Daoy (cell line): ENCODE results near the gene CCDC127. TPM values are rescaled to one million over a fixed set of nuclear protein-coding genes. Genes with fewer than 3 reads are reported as not detected.

Source experiments
- DNase-seq: peaks from one replicate; pipeline ENCODE4 v3.0.0-alpha.2; 2015; ENCODE audit warnings: low read depth
- total RNA-seq: library from RNA; depleted of rRNA; stranded (reverse); fragments of >200 nt; shearing (Covaris generic); gene quantifications from 2 replicates; pipeline ENCODE4 v1.2.3, GENCODE V29; 2014; rRNA removed

Gene CCDC127
- total RNA-seq, 1 experiment from 2014 or later = 4.1 TPM

DNA sequence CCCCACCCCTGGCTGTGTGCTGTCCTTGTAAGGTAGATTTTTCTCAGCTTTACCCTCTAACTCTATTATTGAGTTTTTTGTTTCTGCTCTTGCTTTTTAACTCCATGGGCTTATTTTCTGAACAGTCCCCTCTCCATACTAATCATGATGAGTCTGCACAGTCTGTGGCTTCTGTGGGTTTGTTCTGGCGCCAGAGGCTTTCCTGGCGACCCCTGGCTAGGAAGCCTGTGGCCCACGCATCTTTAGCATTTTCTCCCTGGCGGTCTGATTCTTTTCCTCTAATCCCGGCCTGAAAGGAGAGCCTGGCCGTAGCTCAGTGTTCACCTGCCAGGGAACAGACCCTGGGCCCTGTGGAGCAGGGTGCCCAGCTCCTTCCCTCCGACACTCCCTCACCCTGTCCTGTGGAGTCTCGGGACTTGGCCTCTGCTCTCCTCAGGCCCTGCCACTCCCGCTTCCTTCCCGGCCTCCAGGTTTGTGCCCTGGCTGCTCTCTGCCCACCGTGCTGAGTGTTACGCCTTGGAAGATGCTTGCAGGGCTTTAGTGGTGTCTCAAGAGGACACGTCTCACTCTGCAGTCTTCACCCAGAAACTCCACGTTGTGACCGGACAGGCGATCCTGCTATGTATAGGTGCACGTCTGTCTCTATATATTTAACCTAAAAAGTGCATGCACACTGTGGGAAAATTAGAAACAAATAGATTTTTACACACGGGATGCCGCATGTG, 58.3 kb downstream of the CCDC127 start:
- peak; percentile 87 for DNase-seq

- no peak for DNase-seq
Measured at GRCh38 chr5:158807-159447, 59.0 kb downstream of the CCDC127 start.

DNA sequence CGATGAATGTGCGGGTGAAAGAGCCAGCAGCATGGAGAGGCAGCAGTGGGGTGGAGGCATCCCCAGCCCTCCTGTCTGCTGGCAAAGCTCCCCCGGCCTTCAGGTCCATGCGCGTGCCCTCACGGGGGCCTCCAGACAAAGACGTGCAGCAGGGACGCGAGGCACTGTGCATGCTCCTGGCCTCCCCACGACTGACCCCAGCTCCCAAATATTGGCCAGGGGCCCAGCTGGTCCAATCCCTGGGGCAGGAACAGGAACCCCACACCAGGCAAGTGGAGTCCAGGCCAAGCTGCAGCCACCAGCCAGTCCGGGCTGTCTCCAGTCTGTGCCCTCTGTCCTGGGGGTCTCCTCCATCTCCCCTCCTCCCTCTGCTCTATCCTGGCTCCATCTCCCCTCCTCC, 60.2 kb downstream of the CCDC127 start:
- no peak for DNase-seq

DNA sequence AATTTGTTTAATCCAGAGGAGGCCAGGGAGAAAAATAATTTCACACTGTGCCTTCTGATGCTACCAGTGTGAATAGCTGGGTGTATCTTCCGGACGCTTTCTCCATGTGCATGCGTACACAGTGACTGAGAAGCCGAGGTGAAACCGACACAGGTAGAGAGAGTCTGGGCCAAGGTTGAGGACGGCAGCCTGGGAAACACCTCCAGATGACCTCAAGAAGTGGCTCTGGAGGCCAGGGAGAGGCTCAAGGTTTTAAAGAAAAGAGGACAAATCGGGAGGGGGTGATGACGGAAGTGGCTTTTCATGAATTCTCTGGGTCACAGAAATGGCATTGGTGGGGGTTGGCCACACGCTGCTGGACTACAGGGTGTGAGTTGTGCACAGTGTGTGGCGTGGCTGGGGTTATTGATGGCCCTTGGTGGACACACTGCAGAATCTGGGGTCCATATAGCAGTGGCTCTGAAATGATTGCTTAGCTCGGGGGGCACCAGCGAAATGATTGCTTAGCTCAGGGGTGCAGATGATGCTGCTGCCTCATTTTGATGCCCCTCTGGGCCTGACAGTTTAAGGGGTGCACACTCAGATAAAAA, 60.7 kb downstream of the CCDC127 start:
- DNase-seq = no peak

GRCh38 chr5:156411-157072, 61.4 kb downstream of the CCDC127 start:
- no peak for DNase-seq

DNA sequence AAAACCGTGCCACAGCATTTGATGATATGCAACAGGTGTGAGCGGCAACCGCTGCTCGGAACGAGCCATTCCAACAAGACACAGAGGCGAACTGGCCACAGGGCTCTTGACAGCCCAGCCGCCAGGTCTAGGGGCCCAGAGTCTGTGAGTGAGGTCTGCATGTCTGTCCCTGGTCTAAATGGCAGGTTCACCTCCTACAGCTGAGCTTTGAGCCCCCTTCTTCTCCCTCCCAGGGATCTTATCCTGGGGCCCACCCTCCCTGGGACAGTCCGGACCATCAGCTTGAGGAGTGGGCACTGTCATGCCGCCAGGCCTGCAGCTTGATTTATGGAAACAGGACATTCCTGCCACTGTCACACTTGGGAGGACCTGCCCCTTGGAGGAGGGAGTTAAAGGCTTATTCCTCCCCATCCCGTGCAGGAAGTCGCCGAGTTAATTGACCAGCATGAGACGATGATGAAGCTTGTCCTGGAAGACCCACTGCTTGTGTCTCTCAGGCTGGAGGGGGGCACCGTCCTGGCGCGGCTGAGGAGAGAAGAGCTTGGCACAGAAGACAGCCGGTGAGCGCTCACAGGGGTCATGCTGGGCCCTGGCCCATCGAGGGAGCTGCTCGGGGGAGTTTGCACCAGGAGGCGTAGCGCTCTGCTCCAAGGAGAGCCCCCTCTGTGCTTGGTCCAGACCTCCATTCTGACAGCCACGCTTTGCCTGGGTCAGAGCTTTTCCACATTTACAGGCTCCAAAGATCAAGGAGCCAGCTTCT, 62.1 kb downstream of the CCDC127 start:
- no peak for DNase-seq

DNA sequence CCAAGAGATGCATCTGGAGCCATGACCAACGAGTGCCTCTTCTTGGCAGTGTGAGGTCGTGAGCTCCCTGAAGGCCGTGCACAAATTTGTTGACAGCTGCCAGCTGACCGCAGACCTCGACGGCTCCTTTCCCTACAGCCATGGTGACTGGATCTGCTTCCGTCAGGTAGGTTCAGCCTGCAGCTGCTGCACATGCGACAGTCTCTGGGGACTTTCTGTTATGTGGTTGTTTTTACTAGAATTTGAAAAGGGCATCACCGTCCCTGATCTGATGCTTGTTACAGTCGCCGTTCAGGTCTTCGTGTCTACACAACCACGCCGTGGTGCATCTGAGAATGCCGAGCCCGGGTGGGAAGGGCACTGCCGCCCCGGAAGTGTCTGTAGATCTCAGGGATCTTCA, 63.1 kb downstream of the CCDC127 start:
- DNase-seq = no peak

DNA sequence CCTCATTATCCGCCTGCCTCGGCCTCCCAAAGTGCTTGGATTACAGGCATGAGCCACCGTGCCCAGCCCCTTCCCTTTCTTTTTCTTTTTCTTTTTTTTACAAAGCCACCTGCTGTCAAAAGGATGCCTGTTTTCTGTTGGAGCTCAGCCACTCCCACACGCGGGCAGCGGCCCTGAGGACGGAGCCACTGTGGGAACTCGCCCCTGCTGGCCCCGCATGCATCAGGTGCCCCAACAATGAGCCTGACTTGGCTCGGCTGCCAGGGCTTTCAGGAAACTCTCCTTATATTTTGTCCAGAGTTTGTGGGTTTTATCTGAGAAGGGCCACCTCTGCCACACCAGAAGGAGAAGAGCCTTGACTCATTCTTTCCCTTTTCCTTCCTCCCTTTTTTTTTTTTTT, 63.7 kb downstream of the CCDC127 start:
- DNase-seq = no peak

DNA sequence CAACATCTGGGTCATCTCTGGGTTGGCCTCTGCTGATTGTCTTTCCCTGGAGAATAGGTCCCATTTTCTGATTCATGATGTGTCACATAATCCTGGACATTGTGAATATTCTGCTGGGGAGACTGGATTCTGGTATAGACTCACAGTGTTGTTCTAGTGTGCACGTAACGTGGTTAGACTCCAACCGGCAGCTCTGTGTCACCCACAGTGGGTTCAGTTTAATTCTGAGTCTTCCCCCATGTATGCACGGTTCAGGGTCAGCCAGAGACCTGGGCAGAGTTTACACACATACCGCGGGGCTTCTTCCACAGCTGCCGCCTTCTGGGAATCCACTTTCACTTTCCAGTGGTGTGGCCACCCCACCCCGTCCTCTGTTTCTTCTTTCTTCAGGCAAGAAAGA, 64.7 kb downstream of the CCDC127 start:
- peak; percentile 76 for DNase-seq

DNA sequence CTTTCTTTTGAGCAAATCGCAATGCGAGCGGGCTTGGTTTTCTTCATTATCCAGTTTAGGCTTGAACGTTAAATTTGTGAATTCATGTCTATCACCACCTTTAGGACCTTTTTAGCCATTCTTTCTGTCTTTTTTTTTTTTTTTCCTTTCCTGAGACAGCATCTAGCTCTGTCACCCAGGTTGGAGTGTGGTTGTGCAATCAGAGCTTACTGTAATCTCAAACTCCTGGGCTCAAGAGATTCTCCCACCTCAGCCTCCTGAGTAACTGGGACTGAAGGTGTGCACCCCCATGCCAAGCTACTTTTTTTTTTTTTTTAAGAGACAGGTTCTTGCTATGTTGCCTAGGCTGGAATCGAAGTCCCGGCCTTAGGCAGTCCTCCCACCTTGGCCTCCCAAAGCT, 65.9 kb downstream of the CCDC127 start:
- no peak for DNase-seq

- no peak for DNase-seq
Measured at GRCh38 chr5:150746-151145, 67.2 kb downstream of the CCDC127 start.

DNA sequence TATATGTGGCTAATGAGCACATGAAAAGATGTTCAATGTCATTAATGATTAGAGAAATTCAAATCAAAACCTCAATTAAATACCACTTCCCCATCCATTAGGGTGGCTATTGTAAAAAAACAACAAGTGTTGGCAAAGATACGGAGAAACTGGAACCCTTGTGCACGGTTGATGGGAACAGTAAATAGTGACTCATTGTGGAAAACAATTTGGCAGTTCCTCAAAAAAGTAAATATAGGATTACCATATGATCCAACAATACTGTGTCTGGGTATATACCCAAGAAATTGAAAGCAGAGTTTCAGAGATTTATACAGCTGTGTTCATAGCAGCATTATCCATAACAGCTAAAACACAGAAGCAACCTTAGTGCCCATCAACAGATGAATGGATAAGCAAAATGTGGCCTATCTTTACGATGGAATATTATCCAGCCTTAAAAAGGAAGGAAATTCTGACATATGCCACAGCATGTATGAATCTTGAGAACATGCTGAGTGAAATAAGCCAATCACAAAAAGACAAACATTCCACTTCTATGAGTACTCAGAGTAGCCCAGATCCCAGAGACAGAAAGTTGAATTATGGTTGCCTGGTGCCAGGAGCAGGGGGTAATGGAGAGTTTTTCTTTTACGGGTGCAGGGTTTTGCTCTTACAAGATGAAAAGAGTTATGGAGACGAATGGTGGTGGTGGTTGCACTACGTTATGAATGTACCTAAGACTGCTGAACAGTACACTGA, 68.0 kb downstream of the CCDC127 start:
- DNase-seq = peak; percentile 59

DNA sequence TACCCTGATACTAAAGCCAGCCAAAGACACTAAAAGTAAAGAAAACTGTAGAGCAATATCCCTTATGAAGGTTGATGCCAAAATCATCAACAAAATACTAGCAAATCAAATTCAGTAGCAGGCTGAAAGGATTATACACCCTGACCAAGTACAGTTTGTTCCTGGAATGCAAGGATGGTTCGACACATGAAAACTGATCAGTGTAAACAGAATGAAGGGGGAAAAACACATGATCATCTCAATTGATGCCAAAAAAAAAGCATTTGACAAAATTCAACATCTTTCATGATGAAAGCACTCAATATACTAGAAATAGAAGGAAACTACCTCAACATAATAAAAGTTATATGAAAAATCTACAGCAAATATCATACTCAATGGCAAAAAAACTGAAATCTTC, 70.2 kb downstream of the CCDC127 start:
- no peak for DNase-seq

Other genes with a start within 250 kb of the CCDC127 start
- gene PLEKHG4B, start 126.0 kb downstream of the CCDC127 start, total RNA-seq = 9.0 and 13.5 TPM in 2 replicates
- gene LRRC14B, start 26.7 kb downstream of the CCDC127 start, total RNA-seq = not detected in 2 replicates
- gene SDHA, start 167 bp upstream of the CCDC127 start, total RNA-seq = 78.3 and 97.6 TPM in 2 replicates
- 92.0 and 96.2 TPM in 2 replicates for gene PDCD6, start 53.5 kb upstream of the CCDC127 start, total RNA-seq
- 15.3 and 26.0 TPM in 2 replicates for gene AHRR, start 103.6 kb upstream of the CCDC127 start, total RNA-seq
- gene EXOC3, start 225.0 kb upstream of the CCDC127 start, total RNA-seq = 32.3 and 35.7 TPM in 2 replicates